Inferior parietal cortex (tissue), 1 donor: ENCODE results near the gene NHLH2.

Source experiments
- DNase-seq: peaks from one replicate; pipeline ENCODE4 v3.0.0-alpha.2; 2016; ENCODE audit errors: extremely low spot score

The NHLH2 gene

GRCh38 chr1:115838431-115839028 is 2.4 kb downstream of the NHLH2 start:
- no peak for DNase-seq

- DNase-seq: no peak
These were observed 3.0 kb downstream of the NHLH2 start for GRCh38 chr1:115837740-115838421.

GRCh38 chr1:115837341-115837739 is 3.6 kb downstream of the NHLH2 start:
- no peak for DNase-seq

- no peak for DNase-seq
These were observed 7.1 kb downstream of the NHLH2 start for GRCh38 chr1:115833856-115834255.

- DNase-seq: no peak
These were observed 8.3 kb downstream of the NHLH2 start for GRCh38 chr1:115832651-115833050.

- DNase-seq: no peak
These were observed 10.0 kb downstream of the NHLH2 start for GRCh38 chr1:115830963-115831362.

GRCh38 chr1:115829947-115830346 is 11.0 kb downstream of the NHLH2 start:
- DNase-seq: no peak

GRCh38 chr1:115829023-115829674 is 11.8 kb downstream of the NHLH2 start:
- DNase-seq: no peak

GRCh38 chr1:115828101-115829022 is 12.6 kb downstream of the NHLH2 start:
- no peak for DNase-seq

- no peak for DNase-seq
These were observed 13.4 kb downstream of the NHLH2 start for GRCh38 chr1:115827452-115828044.

- no peak for DNase-seq
These were observed 14.3 kb downstream of the NHLH2 start for GRCh38 chr1:115826628-115827027.

- DNase-seq: no peak
These were observed 18.8 kb downstream of the NHLH2 start for GRCh38 chr1:115822117-115822516.

- no peak for DNase-seq
These were observed 25.2 kb downstream of the NHLH2 start for GRCh38 chr1:115815694-115816093.

- no peak for DNase-seq
These were observed 26.1 kb downstream of the NHLH2 start for GRCh38 chr1:115814685-115815398.

GRCh38 chr1:115813727-115814126 is 27.2 kb downstream of the NHLH2 start:
- no peak for DNase-seq

GRCh38 chr1:115811140-115811828 is 29.6 kb downstream of the NHLH2 start:
- DNase-seq: no peak

- no peak for DNase-seq
These were observed 30.3 kb downstream of the NHLH2 start for GRCh38 chr1:115810609-115811008.

- no peak for DNase-seq
These were observed 31.1 kb downstream of the NHLH2 start for GRCh38 chr1:115809847-115810246.

GRCh38 chr1:115809076-115809475 is 31.9 kb downstream of the NHLH2 start:
- DNase-seq: no peak

- peak; percentile 85 for DNase-seq
These were observed 33.2 kb downstream of the NHLH2 start for GRCh38 chr1:115807723-115808122.
